Body of pancreas (tissue), 4 donors: ENCODE data around the gene ZNF408. TPM values are rescaled to one million over a fixed set of nuclear protein-coding genes. Genes with fewer than 3 reads are reported as not detected.

ENCODE experiments used
- ATAC-seq: fragments of 150-250 bp; one replicate; pipeline ENCODE4 v1.9.1; 2016
- DNase-seq, 4 donors: peaks; one replicate each; pipeline ENCODE4 v3.0.0-alpha.2; 2019
- H3K27ac ChIP-seq, 4 donors: fragments of 200-600 bp; sonication (generic); 1 replicate in 3 of 4; 2 replicates in 1 of 4; pipeline versions ENCODE4 v1.5.1 to v1.6.1; 2016 to 2019; ENCODE audit warnings: mild to moderate bottlenecking in 1 of 4, mixed read lengths in 1 of 4, moderate library complexity in 1 of 4
- H3K27me3 ChIP-seq, 2 donors: fragments of 200-600 bp; sonication (generic); one replicate each; pipeline ENCODE4 v1.6.0; 2016; ENCODE audit warnings: mild to moderate bottlenecking in 1 of 2
- H3K36me3 ChIP-seq, 2 donors: fragments of 200-600 bp; sonication (generic); replicated peaks in 1 of 2; 2 replicates each; pipeline ENCODE4 v1.5.1; 2016; ENCODE audit warnings: low read depth in 2 of 2; ENCODE audit not compliant: insufficient read depth in 1 of 2
- H3K4me1 ChIP-seq: fragments of 200-600 bp; sonication (generic); one replicate; pipeline ENCODE4 v1.6.0; 2016
- H3K4me3 ChIP-seq, 2 donors: fragments of 200-600 bp; sonication (generic); 1 replicate in 1 of 2; 2 replicates in 1 of 2; pipeline ENCODE4 v1.5.1; 2016 to 2019
- H3K9me3 ChIP-seq, 3 donors: fragments of 200-600 bp; sonication (generic); 1 replicate in 2 of 3; 2 replicates in 1 of 3; pipeline ENCODE4 v1.5.1; 2016
- CTCF ChIP-seq, 7 experiments: fragments of 450-650 bp in 4 of 7; fragments of 200-600 bp in 3 of 7; sonication (generic) in 3 of 7; IDR thresholded peaks; one replicate each; pipeline ENCODE4 v1.5.1; 2016 to 2019; ENCODE audit warnings: antibody characterized with exemption in 7 of 7
- POLR2A ChIP-seq, 3 donors: fragments of 450-650 bp; IDR thresholded peaks; one replicate each; pipeline ENCODE4 v1.6.1; 2016; ENCODE audit warnings: antibody characterized with exemption in 3 of 3, mild to moderate bottlenecking in 2 of 3
- WGBS, 2 donors: methylation state at CpG; one replicate each; pipeline ENCODE4 v1.1.5; 2017; 5-methylcytosine and 5-hydroxymethylcytosine counted together
- intact Hi-C: fragments of 100-400 bp; cut with DNase I; formaldehyde crosslinking; loops from one replicate; pipeline ENCODE4 v1.15.1; 2023
- total RNA-seq, 2 donors: library from RNA; depleted of rRNA; stranded (reverse); fragments of >200 nt; gene quantifications; one replicate each; pipeline ENCODE4 v1.1.0, GENCODE V29; 2016

The ZNF408 gene
- total RNA-seq, 2 donors from 2014 or later, result 6.5 to 7.9 TPM

- ATAC-seq (no peak), DNase-seq (no peak)
- no peaks in the 10 kb centered on the region for H3K9me3 ChIP-seq
- no peak overlapping the region for H3K4me3 ChIP-seq
- no peaks in the 10 kb centered on the region for H3K27me3 ChIP-seq
- TF ChIP-seq POLR2A (IDR thresholded peaks at IDR 0.05) (no peak), CTCF (IDR thresholded peaks at IDR 0.05) (no peak)
- H3K36me3 ChIP-seq, result peaks cover 0 to 13% of the 10 kb centered on the region in 2 donors
- H3K4me1 ChIP-seq, result peaks cover 44% of the 10 kb centered on the region
- WGBS, 2 donors, result 64 to 69% methylated on average over 7 of the region's 7 CpGs
- intact Hi-C loops, result no loop called here
- peak overlapping the region; percentile 79 to 93 (median 82) for H3K27ac ChIP-seq
These were observed 24.9 kb upstream of the ZNF408 start for GRCh38 chr11:46675949-46676348.

GRCh38 chr11:46676436-46677158 is 24.2 kb upstream of the ZNF408 start:
- Histone ChIP-seq H3K27ac (peak overlapping the region; percentile 39 to 83 (median 80)), H3K4me1 (peaks cover 44% of the 10 kb centered on the region), H3K36me3 (peaks cover 0 to 19% of the 10 kb centered on the region in 2 donors), H3K9me3 (no peaks in the 10 kb centered on the region), H3K27me3 (no peaks in the 10 kb centered on the region), H3K4me3 (no peak overlapping the region)
- intact Hi-C loops, result no loop called here
- TF ChIP-seq CTCF (IDR thresholded peaks at IDR 0.05) (no peak), POLR2A (IDR thresholded peaks at IDR 0.05) (no peak)
- DNase-seq (no peak), ATAC-seq (no peak)
- WGBS, 2 donors, result 79 to 84% methylated on average over 15 of the region's 15 CpGs

- H3K36me3 ChIP-seq, result peaks cover 0 to 16% of the 10 kb centered on the region in 2 donors
- H3K27ac ChIP-seq, result peak overlapping the region in 1 of 4 donors; percentile 83
- H3K4me1 ChIP-seq, result peaks cover 44% of the 10 kb centered on the region
- ATAC-seq (no peak), DNase-seq (no peak)
- intact Hi-C loops, result no loop called here
- no peak for TF ChIP-seq POLR2A (IDR thresholded peaks at IDR 0.05)
- TF ChIP-seq CTCF (IDR thresholded peaks at IDR 0.05), result no peak
- no peak overlapping the region for H3K4me3 ChIP-seq
- H3K9me3 ChIP-seq, result no peaks in the 10 kb centered on the region
- H3K27me3 ChIP-seq, result no peaks in the 10 kb centered on the region
- WGBS, 2 donors, result 82 to 88% methylated on average over 7 to 8 of the region's 8 CpGs
These were observed 23.7 kb upstream of the ZNF408 start for GRCh38 chr11:46677169-46677568.

- no peak for ATAC-seq
- H3K36me3 ChIP-seq, result peaks cover 0 to 16% of the 10 kb centered on the region in 2 donors
- H3K27me3 ChIP-seq, result no peaks in the 10 kb centered on the region
- WGBS, 2 donors, result 72 to 94% methylated on average over 3 to 10 of the region's 10 CpGs
- peaks cover 42% of the 10 kb centered on the region for H3K4me1 ChIP-seq
- intact Hi-C loops, result no loop called here
- TF ChIP-seq CTCF (IDR thresholded peaks at IDR 0.05) (no peak), POLR2A (IDR thresholded peaks at IDR 0.05) (no peak)
- peak in 1 of 4 donors; percentile 45 for DNase-seq
- H3K4me3 ChIP-seq, result no peak overlapping the region
- peak overlapping the region in 1 of 4 donors; percentile 9 for H3K27ac ChIP-seq
- no peaks in the 10 kb centered on the region for H3K9me3 ChIP-seq
These were observed 22.7 kb upstream of the ZNF408 start for GRCh38 chr11:46677991-46678740.
